NB4 (cell line): ENCODE measurements around the gene IDI1.

Source experiments
- DNase-seq: peaks from one replicate; pipeline ENCODE4 v3.0.0; 2010; ENCODE audit warnings: low read depth
- H3K4me3 ChIP-seq: one replicate; pipeline ENCODE4 v1.5.1; 2011; ENCODE audit warnings: mild to moderate bottlenecking, low read depth, low read length, moderate library complexity
- MYC ChIP-seq: IDR thresholded peaks from 2 replicates; pipeline ENCODE4 v1.6.1; 2011; ENCODE audit warnings: low read depth, low read length
- POLR2A ChIP-seq: IDR thresholded peaks from 2 replicates; pipeline ENCODE4 v1.6.1; 2011; ENCODE audit warnings: mild to moderate bottlenecking; ENCODE audit not compliant: insufficient read length; ENCODE audit errors: extremely low read depth
- TF ChIP-seq, protein P1 (sequence below): IDR thresholded peaks from one replicate; pipeline ENCODE4 v1.5.1; 2012; ENCODE audit warnings: low read depth, low read length
- TF ChIP-seq, protein P2 (sequence below): IDR thresholded peaks from 2 replicates; pipeline ENCODE4 v1.6.1; 2011; ENCODE audit warnings: low read depth, low read length

The IDI1 gene

DNA sequence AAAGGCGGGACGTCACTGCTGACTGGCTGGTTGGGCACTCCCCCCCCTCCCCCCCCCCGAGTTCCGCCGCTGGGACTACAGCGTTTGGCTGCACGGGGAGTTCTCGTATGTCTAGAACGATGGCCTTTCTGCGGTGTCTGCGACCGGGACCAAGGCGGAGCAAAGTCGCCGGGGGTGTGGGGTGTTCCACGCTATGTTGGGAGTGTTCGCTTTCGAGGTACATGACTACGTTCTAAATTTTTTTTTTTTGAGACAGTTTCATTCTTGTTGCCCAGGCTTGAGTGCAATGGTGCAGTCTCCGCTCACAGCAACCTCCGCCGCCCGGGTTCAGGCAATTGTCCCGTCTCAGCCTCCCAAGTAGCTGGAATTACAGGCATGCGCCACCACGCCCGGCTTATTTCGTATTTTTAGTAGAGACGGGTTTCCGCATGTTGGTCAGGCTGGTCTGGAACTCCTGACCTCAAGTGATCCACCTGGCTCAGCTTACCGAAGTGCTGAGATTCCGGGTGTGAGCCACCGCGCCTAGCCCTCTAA lies 573 bp upstream of the IDI1 start:
- peak overlapping the region; percentile 91 for H3K4me3 ChIP-seq
- TF ChIP-seq, protein P1, sequence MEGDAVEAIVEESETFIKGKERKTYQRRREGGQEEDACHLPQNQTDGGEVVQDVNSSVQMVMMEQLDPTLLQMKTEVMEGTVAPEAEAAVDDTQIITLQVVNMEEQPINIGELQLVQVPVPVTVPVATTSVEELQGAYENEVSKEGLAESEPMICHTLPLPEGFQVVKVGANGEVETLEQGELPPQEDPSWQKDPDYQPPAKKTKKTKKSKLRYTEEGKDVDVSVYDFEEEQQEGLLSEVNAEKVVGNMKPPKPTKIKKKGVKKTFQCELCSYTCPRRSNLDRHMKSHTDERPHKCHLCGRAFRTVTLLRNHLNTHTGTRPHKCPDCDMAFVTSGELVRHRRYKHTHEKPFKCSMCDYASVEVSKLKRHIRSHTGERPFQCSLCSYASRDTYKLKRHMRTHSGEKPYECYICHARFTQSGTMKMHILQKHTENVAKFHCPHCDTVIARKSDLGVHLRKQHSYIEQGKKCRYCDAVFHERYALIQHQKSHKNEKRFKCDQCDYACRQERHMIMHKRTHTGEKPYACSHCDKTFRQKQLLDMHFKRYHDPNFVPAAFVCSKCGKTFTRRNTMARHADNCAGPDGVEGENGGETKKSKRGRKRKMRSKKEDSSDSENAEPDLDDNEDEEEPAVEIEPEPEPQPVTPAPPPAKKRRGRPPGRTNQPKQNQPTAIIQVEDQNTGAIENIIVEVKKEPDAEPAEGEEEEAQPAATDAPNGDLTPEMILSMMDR, result no peak
- no peak for DNase-seq

DNA sequence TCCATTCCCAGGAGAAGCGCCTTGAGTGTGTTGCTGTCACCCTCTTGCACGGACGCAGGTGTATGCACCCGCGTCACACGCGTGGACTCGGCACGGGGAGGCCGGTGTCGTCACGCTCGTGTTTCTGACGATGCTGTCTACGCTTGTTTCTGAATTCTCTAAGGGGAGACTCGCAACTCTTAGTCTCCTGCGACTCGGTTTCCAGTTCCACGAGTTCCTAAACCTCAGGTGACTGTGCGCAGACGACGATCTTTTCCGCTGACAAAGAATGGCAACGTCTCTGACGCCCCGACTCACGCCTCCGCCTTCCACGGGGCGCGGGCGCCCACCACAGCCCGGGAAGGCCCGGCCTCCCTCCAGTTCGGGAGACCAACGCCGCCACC lies 579 bp downstream of the IDI1 start:
- DNase-seq, result no peak
- H3K4me3 ChIP-seq, result peak overlapping the region; percentile 94
- TF ChIP-seq POLR2A (no peak), MYC (no peak)
- TF ChIP-seq, protein P1, result no peak
- TF ChIP-seq, protein P2, sequence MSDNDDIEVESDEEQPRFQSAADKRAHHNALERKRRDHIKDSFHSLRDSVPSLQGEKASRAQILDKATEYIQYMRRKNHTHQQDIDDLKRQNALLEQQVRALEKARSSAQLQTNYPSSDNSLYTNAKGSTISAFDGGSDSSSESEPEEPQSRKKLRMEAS, result no peak

DNA sequence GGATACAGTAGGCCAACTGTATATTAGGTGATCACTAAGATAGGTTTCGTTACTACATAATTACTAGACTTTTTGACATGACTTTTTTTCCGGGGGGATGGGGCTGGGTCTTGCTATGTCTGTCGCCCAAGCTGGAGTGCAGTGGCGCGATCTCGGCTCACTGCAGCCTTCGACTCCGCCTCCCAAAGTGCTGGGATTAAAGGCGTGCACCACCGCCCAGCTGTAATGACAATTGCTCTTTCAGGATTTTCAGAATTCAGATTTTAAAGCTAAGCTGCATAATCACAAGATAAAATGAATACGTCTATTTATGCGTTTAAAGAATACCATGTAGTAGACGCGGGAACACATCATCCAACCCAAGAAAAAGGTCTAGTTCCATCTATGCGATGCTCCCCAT lies 982 bp downstream of the IDI1 start:
- peak overlapping the region; percentile 94 for H3K4me3 ChIP-seq
- DNase-seq, result peak; percentile 18
- TF ChIP-seq MYC (no peak), POLR2A (no peak)
- TF ChIP-seq, protein P2, result no peak
- TF ChIP-seq, protein P1, result no peak

DNA sequence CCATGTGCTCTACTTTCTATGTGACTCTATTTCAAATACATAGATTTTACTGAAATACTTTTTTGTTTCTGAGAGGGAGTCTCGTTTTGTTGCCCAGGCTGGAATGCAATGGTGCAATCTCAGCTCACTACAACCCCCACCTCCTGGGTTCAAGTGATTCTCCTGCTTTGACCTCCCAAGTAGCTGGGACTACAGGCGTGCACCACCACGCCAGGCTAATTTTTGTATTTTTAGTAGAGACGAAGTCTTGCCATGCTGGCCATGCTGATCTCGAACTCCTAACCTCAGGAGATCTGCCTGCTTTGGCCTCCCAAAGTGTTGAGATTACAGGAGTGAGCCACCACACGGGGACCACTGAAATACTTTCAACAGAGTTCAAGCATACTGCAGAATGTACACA lies 3.5 kb downstream of the IDI1 start:
- TF ChIP-seq, protein P1, result no peak
- TF ChIP-seq, protein P2, result no peak
- TF ChIP-seq POLR2A (no peak), MYC (no peak)
- peak overlapping the region; percentile 49 for H3K4me3 ChIP-seq
- DNase-seq, result no peak

DNA sequence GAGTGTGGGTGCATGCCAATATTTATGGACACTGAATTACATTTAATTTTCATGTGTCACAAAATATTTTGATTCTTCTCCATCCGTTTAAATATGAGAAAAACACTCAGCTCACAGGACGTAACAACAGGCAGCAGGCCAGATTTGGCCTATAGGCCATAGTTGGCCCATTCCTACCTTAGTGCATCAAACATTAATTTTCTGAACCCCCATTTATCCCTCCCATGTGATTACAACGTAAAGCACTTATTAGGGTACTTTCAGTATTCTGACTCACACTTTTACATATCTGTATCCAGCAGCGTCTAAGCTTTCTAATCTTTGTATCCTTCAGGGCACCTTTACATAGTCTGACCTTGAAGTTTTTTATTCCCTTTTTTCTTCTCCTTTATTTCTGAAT lies 4.0 kb downstream of the IDI1 start:
- no peak for DNase-seq
- H3K4me3 ChIP-seq, result peak overlapping the region; percentile 28
- no peak for TF ChIP-seq MYC

DNA sequence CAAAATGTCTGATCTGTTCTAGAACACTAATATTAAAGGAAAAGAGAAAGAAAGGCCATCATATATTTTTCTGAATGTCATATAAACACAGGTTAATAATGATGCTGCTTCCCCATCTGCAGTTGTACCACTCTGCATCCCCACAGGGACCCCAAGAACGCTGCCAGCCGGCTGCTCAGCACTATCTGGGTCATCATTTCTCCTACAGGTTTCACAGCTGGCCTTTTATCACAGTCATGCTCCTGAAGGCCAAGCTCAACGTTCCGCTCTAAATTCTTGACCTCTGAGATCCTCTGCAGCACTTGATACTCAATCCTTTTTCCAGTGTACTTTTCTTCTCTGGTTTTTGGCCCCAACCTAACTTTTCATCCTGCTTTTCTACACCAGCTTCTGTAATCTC lies 4.8 kb downstream of the IDI1 start:
- DNase-seq, result no peak
- no peak overlapping the region for H3K4me3 ChIP-seq
- TF ChIP-seq, protein P2, result no peak
- TF ChIP-seq POLR2A, result no peak

DNA sequence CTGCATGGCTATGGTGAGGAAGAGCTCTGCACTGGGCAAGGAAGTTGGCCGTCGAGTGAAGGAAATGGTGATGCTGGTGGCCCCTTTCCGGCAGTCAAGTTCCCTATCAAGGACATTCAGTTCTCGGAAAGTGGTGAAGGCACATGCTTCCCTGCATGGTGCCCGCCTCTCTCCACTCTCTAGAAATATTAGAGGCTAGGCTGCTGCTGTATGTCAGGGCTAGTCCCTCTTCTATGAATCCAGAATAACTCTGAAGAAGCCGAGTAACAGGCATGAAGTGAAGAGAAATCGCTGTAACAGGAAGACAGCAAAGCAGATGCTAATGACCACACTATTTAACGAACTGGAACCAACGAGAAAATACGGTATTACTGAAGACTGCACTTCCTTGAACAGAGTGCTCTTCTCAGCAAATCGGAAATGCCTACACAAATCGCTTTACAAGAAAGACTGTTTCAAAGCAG lies 5.4 kb downstream of the IDI1 start:
- TF ChIP-seq POLR2A (no peak), MYC (no peak)
- TF ChIP-seq, protein P1, result no peak
- TF ChIP-seq, protein P2, result no peak
- no peak for DNase-seq
- H3K4me3 ChIP-seq, result no peak overlapping the region
